PFSK-1 (cell line): ENCODE data around the gene ACYP1.

Experiments
- FOXP2 ChIP-seq: optimal IDR thresholded peaks from 2 replicates; pipeline ENCODE3; 2011; ENCODE audit warnings: borderline replicate concordance, control low read depth, inconsistent platforms; ENCODE audit not compliant: insufficient read depth; ENCODE audit errors: extremely low read length, extremely low read depth
- TAF1 ChIP-seq: IDR thresholded peaks from 2 replicates; pipeline ENCODE4 v1.6.1; 2012; ENCODE audit warnings: low read length, control low read depth, borderline replicate concordance; ENCODE audit not compliant: insufficient read depth
- TF ChIP-seq, protein P1 (sequence below), 2 experiments: IDR thresholded peaks; 2 replicates each; pipeline versions ENCODE4 v1.6.1 to v1.8.0; 2011 to 2012; ENCODE audit warnings: low read depth in 2 of 2, low read length in 2 of 2, control low read depth in 1 of 2, inconsistent platforms in 1 of 2, mild to moderate bottlenecking in 1 of 2, moderate library complexity in 1 of 2; ENCODE audit not compliant: insufficient read depth in 1 of 2

DNA sequence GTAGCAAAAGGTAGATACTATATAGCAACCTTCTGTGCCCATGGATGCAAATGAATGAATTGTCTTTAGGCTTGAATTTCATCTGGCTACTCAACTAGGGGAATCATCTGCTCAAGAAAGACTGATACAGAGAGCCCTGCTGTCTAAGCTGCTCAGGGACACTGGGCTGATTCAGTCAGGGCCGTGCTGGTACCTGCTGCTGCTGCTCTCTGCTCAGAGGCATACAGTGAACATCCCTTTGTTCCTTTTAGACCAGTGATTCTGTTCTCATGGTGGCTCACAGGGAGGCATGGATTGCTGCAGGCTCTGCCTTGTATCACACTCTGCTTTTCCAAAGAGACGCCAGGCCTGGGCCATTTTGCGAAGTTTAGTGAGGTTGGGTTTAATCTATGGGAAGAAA is 47.0 kb downstream of the ACYP1 start:
- TF ChIP-seq TAF1, result no peak
- TF ChIP-seq, protein P1, sequence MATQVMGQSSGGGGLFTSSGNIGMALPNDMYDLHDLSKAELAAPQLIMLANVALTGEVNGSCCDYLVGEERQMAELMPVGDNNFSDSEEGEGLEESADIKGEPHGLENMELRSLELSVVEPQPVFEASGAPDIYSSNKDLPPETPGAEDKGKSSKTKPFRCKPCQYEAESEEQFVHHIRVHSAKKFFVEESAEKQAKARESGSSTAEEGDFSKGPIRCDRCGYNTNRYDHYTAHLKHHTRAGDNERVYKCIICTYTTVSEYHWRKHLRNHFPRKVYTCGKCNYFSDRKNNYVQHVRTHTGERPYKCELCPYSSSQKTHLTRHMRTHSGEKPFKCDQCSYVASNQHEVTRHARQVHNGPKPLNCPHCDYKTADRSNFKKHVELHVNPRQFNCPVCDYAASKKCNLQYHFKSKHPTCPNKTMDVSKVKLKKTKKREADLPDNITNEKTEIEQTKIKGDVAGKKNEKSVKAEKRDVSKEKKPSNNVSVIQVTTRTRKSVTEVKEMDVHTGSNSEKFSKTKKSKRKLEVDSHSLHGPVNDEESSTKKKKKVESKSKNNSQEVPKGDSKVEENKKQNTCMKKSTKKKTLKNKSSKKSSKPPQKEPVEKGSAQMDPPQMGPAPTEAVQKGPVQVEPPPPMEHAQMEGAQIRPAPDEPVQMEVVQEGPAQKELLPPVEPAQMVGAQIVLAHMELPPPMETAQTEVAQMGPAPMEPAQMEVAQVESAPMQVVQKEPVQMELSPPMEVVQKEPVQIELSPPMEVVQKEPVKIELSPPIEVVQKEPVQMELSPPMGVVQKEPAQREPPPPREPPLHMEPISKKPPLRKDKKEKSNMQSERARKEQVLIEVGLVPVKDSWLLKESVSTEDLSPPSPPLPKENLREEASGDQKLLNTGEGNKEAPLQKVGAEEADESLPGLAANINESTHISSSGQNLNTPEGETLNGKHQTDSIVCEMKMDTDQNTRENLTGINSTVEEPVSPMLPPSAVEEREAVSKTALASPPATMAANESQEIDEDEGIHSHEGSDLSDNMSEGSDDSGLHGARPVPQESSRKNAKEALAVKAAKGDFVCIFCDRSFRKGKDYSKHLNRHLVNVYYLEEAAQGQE (IDR thresholded peaks at IDR 0.05; ENCODE audit: insufficient read depth in 1 of 2, low read depth in 2 of 2, low read length in 2 of 2), result no peak
- TF ChIP-seq FOXP2, result no peak
